HG03025 (cell line): ENCODE results near the gene RPS6KB1.
"Not testable (repeated sequence)": the region's sequence is repeated elsewhere in the genome, so short reads cannot be mapped to it uniquely, and the experiment has no call there.

Experiments used
- ATAC-seq: cut with Tn5 transposase; IDR thresholded peaks from one replicate; pipeline ENCODE4 v1.9.1; 2021; ENCODE audit warnings: mild to moderate bottlenecking, moderate library complexity; ENCODE audit not compliant: unreplicated experiment, low FRiP score

RPS6KB1 gene

GRCh38 chr17:59933317-59933716 is 40.4 kb downstream of the RPS6KB1 start:
- ATAC-seq: not testable (repeated sequence)

GRCh38 chr17:59940697-59941096 is 47.8 kb downstream of the RPS6KB1 start:
- ATAC-seq: not testable (repeated sequence)

GRCh38 chr17:59941131-59941530 is 48.2 kb downstream of the RPS6KB1 start:
- ATAC-seq: no peak

GRCh38 chr17:59946433-59946832 is 53.5 kb downstream of the RPS6KB1 start:
- not testable (repeated sequence) for ATAC-seq

GRCh38 chr17:59947310-59947709 is 54.4 kb downstream of the RPS6KB1 start:
- ATAC-seq: not testable (repeated sequence)

GRCh38 chr17:59950049-59950448 is 57.1 kb downstream of the RPS6KB1 start:
- no peak for ATAC-seq

- ATAC-seq: no peak
Measured at GRCh38 chr17:59954856-59955255, 61.9 kb downstream of the RPS6KB1 start.

- ATAC-seq: not testable (repeated sequence)
Measured at GRCh38 chr17:59959574-59959973, 66.7 kb downstream of the RPS6KB1 start.

GRCh38 chr17:59962739-59963318 is 69.9 kb downstream of the RPS6KB1 start:
- no peak for ATAC-seq

- peak; percentile 41 for ATAC-seq
Measured at GRCh38 chr17:59963738-59964481, 71.0 kb downstream of the RPS6KB1 start.

- peak; percentile 57 for ATAC-seq
Measured at GRCh38 chr17:59964482-59965328, 71.8 kb downstream of the RPS6KB1 start, which contains the start of gene RNFT1. RNFT1 (minus strand) TSS chr17:59964740; CDS start chr17:59964663, 77 bp downstream.

- not testable (repeated sequence) for ATAC-seq
Measured at GRCh38 chr17:59971771-59972170, 78.8 kb downstream of the RPS6KB1 start.

- no peak for ATAC-seq
Measured at GRCh38 chr17:59972778-59973177, 79.9 kb downstream of the RPS6KB1 start.

- ATAC-seq: not testable (repeated sequence)
Measured at GRCh38 chr17:59973483-59973882, 80.6 kb downstream of the RPS6KB1 start.

GRCh38 chr17:59975166-59975565 is 82.2 kb downstream of the RPS6KB1 start:
- ATAC-seq: not testable (repeated sequence)

GRCh38 chr17:59996608-59997007 is 103.7 kb downstream of the RPS6KB1 start:
- ATAC-seq: not testable (repeated sequence)
